ENCODE results near the gene TOM1L2. TPM values are rescaled to one million over a fixed set of nuclear protein-coding genes. Genes with fewer than 3 reads are reported as not detected.
A peak's percentile ranks its signal among the peaks of the same experiment; 100 is the strongest.

TOM1L2 gene
- total RNA-seq, 2 experiments from 2014 or later: 22.1 to 25.0 TPM

DNA sequence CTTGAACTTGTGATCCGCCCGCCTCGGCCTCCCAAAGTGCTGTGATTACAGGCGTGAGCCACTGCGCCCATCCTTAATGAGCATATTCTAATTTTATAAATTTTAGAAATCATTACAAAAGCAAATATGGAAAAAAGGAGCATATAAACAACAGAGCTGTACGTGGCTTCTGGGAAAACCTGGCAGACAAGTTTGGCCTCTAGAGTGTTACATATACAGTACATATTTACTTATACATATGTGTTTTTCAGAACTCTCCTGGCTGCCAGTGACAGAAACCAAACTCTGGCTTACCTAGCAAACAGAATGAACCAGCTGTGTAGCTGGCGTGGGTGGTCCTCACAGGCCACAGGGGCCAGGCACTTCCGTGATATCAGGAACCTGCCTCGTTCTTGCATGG, 10.6 kb upstream of the TOM1L2 start:
- H3K27me3 Mint-ChIP-seq (ENCODE audit: low read depth): no peaks in the 10 kb centered on the region
- no peaks in the 10 kb centered on the region for H3K4me1 Mint-ChIP-seq (ENCODE audit: low read depth)
- ChIA-PET POLR2A (interaction anchor here (0.6 kb wide), 1 partner anchor 212 kb away, joined by 3 read pairs; no protein-coding TSS in a partner anchor), CTCF (interaction anchor here (1.0 kb wide), 1 partner anchor 99 kb away, joined by 3 read pairs; no protein-coding TSS in a partner anchor)
- no peak overlapping the region for H3K27ac Mint-ChIP-seq
- H3K4me3 Mint-ChIP-seq: no peak overlapping the region
- H3K36me3 Mint-ChIP-seq (ENCODE audit: low read depth): no peaks in the 10 kb centered on the region
- ATAC-seq (no peak), DNase-seq (no peak)
- no peaks in the 10 kb centered on the region for H3K9me3 Mint-ChIP-seq (ENCODE audit: insufficient read depth)

DNA sequence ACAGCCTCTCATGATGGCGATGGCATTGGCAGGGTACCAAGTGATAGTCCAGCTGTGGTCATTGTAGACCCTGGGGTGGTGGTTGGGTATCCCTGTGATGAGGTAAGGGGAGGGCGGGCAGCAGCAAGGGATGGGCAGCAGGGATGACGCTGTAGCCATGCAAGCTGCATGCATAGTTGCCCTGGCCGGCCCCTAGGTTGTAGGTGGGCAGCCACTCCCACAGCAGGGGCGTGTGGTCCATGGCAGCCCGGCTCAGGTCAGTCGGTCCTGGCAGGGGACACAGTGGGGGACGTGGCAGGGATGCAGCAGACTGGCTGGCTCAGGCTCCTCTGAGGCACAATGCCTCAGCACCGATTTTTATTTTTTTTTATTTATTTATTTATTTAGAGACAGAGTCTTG, 9.1 kb upstream of the TOM1L2 start:
- Mint-ChIP-seq H3K27me3 (ENCODE audit: low read depth) (no peaks in the 10 kb centered on the region), H3K9me3 (ENCODE audit: insufficient read depth) (no peaks in the 10 kb centered on the region), H3K4me3 (no peak overlapping the region), H3K4me1 (ENCODE audit: low read depth) (no peaks in the 10 kb centered on the region), H3K27ac (no peak overlapping the region), H3K36me3 (ENCODE audit: low read depth) (no peaks in the 10 kb centered on the region)
- ATAC-seq: no peak
- POLR2A ChIA-PET: no interaction called here
- CTCF ChIA-PET: no interaction called here
- DNase-seq: no peak

GRCh38 chr17:17979778-17980177, 7.6 kb upstream of the TOM1L2 start:
- H3K4me1 Mint-ChIP-seq (ENCODE audit: low read depth): no peaks in the 10 kb centered on the region
- POLR2A ChIA-PET: interaction anchor here (0.6 kb wide), 1 partner anchor 49 kb away, joined by 3 read pairs; no protein-coding TSS in a partner anchor
- H3K36me3 Mint-ChIP-seq (ENCODE audit: low read depth): no peaks in the 10 kb centered on the region
- no peak for ATAC-seq
- H3K4me3 Mint-ChIP-seq: no peak overlapping the region
- DNase-seq: no peak
- H3K9me3 Mint-ChIP-seq (ENCODE audit: insufficient read depth): no peaks in the 10 kb centered on the region
- CTCF ChIA-PET: interaction anchor here (1.1 kb wide), 1 partner anchor 167 kb away, joined by 3 read pairs; no protein-coding TSS in a partner anchor
- H3K27ac Mint-ChIP-seq: no peak overlapping the region
- no peaks in the 10 kb centered on the region for H3K27me3 Mint-ChIP-seq (ENCODE audit: low read depth)

DNA sequence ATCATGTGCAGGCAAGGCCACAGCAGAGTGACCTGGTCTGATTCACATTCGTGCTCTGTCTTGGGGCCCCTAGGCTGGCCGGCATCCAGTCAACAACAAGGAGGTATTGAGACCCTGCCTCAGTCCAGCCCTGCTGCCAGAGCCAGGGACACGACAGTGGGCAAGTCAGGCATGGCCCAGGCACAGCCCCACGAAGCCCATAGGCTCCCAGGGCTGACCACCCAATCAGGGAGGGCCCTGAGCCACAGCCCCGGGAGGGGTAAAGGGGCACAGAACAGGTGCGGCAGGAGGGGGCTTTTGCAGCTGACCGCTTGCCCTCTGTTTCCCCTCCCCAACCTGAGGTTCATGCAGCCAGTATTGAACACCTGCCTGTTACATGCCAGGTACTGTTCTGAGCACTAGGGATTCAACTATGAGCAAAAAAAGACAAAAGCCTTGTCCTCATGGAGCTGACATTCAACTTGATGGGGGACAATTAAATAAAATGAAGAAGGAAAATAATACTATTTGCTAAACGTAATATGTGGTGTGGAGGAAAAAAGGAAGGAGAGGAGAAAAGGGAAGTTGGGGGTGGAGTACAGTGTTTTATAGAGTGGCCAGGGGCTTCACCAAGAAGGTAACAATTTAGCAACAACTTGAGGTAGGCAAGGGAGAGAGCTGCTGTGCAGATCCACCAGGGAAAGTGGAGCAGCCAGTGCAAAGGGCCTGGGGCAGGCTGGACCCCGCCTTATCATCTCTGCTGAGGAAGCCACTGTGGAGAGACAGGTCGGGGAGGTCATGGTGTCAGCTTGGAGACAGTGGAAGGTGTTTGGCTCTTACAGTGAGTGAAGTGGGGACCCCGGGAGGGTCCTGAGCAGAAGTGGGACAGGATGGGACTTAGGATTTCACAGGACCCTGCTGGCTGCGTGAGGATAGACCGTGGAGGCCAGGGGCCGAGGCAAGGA, 6.6 kb upstream of the TOM1L2 start:
- H3K27ac Mint-ChIP-seq: peak overlapping the region; percentile 10
- no peak overlapping the region for H3K4me3 Mint-ChIP-seq
- peaks cover under 1% of the 10 kb centered on the region for H3K4me1 Mint-ChIP-seq (ENCODE audit: low read depth)
- POLR2A ChIA-PET: interaction anchor here (0.8 kb wide), 1 partner anchor 184 kb away, joined by 3 read pairs; no protein-coding TSS in a partner anchor
- DNase-seq: no peak
- CTCF ChIA-PET: no interaction called here
- no peaks in the 10 kb centered on the region for H3K9me3 Mint-ChIP-seq (ENCODE audit: insufficient read depth)
- H3K27me3 Mint-ChIP-seq (ENCODE audit: low read depth): no peaks in the 10 kb centered on the region
- ATAC-seq: no peak
- no peaks in the 10 kb centered on the region for H3K36me3 Mint-ChIP-seq (ENCODE audit: low read depth)

GRCh38 chr17:17976931-17977570, 4.9 kb upstream of the TOM1L2 start:
- H3K36me3 Mint-ChIP-seq (ENCODE audit: low read depth): no peaks in the 10 kb centered on the region
- H3K27ac Mint-ChIP-seq: no peak overlapping the region
- no peak for ATAC-seq
- H3K4me3 Mint-ChIP-seq: no peak overlapping the region
- no peaks in the 10 kb centered on the region for H3K9me3 Mint-ChIP-seq (ENCODE audit: insufficient read depth)
- ChIA-PET POLR2A (no interaction called here), CTCF (no interaction called here)
- no peak for DNase-seq
- no peaks in the 10 kb centered on the region for H3K27me3 Mint-ChIP-seq (ENCODE audit: low read depth)
- H3K4me1 Mint-ChIP-seq (ENCODE audit: low read depth): peaks cover 11% of the 10 kb centered on the region

DNA sequence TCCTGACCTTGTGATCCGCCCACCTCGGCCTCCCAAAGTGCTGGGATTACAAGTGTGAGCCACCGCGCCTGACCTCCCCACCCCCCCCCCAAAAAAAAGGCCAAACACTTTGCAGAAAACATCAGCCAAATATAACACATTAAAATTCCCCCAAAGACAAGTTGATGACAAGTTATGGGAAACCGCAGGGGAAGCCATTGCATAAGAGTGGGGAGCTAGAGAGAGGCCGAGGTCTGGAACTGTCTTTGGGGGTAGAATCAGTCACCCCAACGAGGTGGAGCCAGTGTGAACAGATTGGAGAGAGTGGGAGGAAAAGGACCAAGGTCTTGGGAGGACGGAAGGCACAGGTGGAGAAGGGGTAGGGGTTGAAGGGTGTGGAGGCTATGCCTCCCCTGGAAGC, 3.2 kb upstream of the TOM1L2 start:
- peaks cover 22% of the 10 kb centered on the region for H3K4me1 Mint-ChIP-seq (ENCODE audit: low read depth)
- ATAC-seq (no peak), DNase-seq (no peak)
- ChIA-PET CTCF (no interaction called here), POLR2A (no interaction called here)
- H3K36me3 Mint-ChIP-seq (ENCODE audit: low read depth): no peaks in the 10 kb centered on the region
- H3K27me3 Mint-ChIP-seq (ENCODE audit: low read depth): no peaks in the 10 kb centered on the region
- H3K27ac Mint-ChIP-seq: no peak overlapping the region
- no peak overlapping the region for H3K4me3 Mint-ChIP-seq
- H3K9me3 Mint-ChIP-seq (ENCODE audit: insufficient read depth): no peaks in the 10 kb centered on the region

DNA sequence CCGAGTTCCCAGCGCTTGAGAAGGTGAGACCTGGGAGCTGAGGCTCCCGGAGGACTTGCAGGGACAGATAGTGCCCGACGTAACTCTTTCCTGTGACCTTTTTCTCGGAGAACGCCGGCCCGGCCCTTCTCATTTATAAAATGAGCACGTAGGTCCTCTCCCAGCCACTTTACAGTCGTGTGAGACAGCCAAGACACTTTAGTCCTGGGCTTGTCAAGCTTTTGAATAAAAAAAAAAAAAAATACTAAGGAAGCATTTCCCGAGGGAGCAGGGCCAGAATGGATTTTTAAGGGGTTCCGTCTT, 703 bp upstream of the TOM1L2 start:
- Mint-ChIP-seq H3K4me1 (ENCODE audit: low read depth) (peaks cover 27% of the 10 kb centered on the region), H3K9me3 (ENCODE audit: insufficient read depth) (no peaks in the 10 kb centered on the region), H3K27me3 (ENCODE audit: low read depth) (no peaks in the 10 kb centered on the region), H3K4me3 (peak overlapping the region; percentile 90), H3K27ac (peak overlapping the region; percentile 88), H3K36me3 (ENCODE audit: low read depth) (no peaks in the 10 kb centered on the region)
- DNase-seq (no peak), ATAC-seq (no peak)
- ChIA-PET POLR2A (interaction anchor here (0.9 to 1.8 kb wide), 4 partner anchors 15 to 209 kb away, joined by 4 to 7 read pairs (median 4); partner anchors contain the start of gene SREBF1), CTCF (interaction anchor here (0.9 to 3.3 kb wide), 7 partner anchors 12 to 279 kb away, joined by 3 to 14 read pairs (median 4); no protein-coding TSS in a partner anchor)

DNA sequence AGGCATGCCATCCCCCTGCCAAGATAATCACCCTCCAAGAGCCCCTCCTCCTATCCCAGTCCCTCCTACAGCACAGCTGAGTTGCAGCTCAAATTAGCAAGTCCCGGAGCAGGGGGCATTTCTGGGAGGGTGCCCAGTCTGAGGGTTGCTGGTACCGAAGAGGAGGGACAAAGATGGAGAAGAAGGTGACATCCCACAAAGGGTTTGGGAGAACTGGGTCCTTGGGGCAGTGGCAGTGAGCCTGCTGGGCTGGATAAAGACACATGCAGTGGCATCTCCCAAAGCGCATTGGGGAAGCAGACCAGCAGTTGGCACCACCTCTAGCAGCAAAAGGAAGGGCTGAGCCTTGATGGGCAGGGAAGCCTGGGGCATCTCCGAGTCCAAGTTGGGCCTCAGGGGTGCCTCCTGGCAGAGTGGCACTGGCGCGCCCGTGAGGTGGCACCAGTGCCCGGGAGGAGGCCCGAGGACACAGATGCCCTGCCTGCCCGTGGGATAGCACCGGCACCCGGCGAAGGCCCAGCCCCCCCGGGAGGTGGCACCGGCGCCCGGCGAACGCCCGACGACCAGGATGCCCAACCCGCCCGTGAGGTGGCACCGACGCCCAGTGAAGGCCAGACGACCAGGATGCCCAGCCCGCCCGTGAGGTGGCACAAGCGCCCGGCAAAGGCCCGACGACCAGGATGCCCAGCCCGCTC, 622 bp downstream of the TOM1L2 start:
- ChIA-PET POLR2A (interaction anchor here (1.2 kb wide), 2 partner anchors 12 to 13 kb away, joined by 3 to 7 read pairs; no protein-coding TSS in a partner anchor), CTCF (interaction anchor here (0.9 to 3.3 kb wide), 6 partner anchors 12 to 117 kb away, joined by 3 to 14 read pairs (median 5); no protein-coding TSS in a partner anchor)
- no peaks in the 10 kb centered on the region for H3K36me3 Mint-ChIP-seq (ENCODE audit: low read depth)
- ATAC-seq: no peak
- no peaks in the 10 kb centered on the region for H3K27me3 Mint-ChIP-seq (ENCODE audit: low read depth)
- peaks cover 30% of the 10 kb centered on the region for H3K4me1 Mint-ChIP-seq (ENCODE audit: low read depth)
- peak; percentile 35 for DNase-seq
- peak overlapping the region; percentile 23 for H3K27ac Mint-ChIP-seq
- no peaks in the 10 kb centered on the region for H3K9me3 Mint-ChIP-seq (ENCODE audit: insufficient read depth)
- H3K4me3 Mint-ChIP-seq: peak overlapping the region; percentile 76

DNA sequence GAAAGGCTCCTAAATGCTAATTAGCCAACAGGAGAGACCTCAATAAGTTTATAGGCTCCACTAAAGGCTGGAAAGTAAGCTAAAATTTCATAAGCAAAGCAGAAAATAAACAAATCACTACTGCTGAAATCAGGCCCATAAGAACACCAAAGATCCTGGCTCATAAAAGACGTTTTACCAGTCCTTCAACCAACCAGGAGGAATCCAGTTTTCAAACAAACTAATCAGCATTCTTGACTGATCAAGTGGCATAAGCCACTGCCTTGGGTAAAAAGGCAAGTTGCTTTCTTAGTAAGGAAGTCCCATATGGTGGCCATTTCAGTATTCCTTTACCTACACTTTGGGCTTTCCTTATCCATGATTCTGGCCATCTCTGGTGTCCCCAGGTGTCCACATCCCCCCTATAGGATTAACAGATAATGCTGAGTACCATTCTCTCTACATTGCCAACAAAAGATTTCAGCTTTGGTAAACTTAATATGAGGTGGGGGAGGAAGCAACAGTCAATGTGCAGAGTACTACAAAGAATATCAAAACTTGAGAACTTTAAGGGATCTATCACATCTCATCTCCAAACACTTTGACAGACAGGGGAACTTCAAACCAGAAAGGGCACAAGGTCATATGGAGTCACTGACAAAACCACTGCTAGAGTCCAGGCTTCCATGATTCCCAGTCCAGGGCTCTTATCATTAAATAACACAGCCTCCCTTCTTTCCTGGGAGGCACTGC, 1.3 kb downstream of the TOM1L2 start:
- Mint-ChIP-seq H3K9me3 (ENCODE audit: insufficient read depth) (no peaks in the 10 kb centered on the region), H3K27ac (peak overlapping the region; percentile 23), H3K4me1 (ENCODE audit: low read depth) (peaks cover 35% of the 10 kb centered on the region), H3K27me3 (ENCODE audit: low read depth) (no peaks in the 10 kb centered on the region), H3K4me3 (peak overlapping the region; percentile 76), H3K36me3 (ENCODE audit: low read depth) (no peaks in the 10 kb centered on the region)
- POLR2A ChIA-PET: interaction anchor here (1.2 kb wide), 1 partner anchor 11 kb away, joined by 3 read pairs; no protein-coding TSS in a partner anchor
- ATAC-seq (no peak), DNase-seq (no peak)
- CTCF ChIA-PET: interaction anchor here (1.3 kb wide), 1 partner anchor 63 kb away, joined by 4 read pairs; no protein-coding TSS in a partner anchor

DNA sequence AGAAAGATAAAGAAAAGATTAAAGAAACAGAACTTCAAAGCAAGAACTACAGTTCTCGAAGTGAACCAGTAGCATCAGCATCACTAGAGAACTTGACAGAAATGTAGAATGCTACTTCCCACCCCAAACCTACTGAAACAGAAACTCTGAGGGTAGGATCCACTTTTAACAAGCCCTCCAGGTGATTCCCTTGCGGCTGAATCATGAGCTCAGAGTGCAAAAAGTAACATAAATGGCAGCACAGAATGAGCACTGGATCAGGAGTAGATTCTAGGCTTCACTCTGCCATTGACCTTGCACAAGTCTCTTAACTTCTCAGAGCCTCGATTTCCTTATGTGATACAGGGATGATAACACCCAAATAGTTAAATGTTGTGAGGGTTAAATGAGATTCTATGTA, 5.8 kb downstream of the TOM1L2 start:
- peaks cover 6% of the 10 kb centered on the region for H3K36me3 Mint-ChIP-seq (ENCODE audit: low read depth)
- ATAC-seq (no peak), DNase-seq (no peak)
- CTCF ChIA-PET: interaction anchor here (1.0 to 1.3 kb wide), 2 partner anchors 8 to 51 kb away, joined by 3 read pairs; no protein-coding TSS in a partner anchor
- POLR2A ChIA-PET: interaction anchor here (1.7 kb wide), 1 partner anchor 8 kb away, joined by 6 read pairs; no protein-coding TSS in a partner anchor
- H3K9me3 Mint-ChIP-seq (ENCODE audit: insufficient read depth): no peaks in the 10 kb centered on the region
- H3K4me3 Mint-ChIP-seq: no peak overlapping the region
- H3K27me3 Mint-ChIP-seq (ENCODE audit: low read depth): no peaks in the 10 kb centered on the region
- no peak overlapping the region for H3K27ac Mint-ChIP-seq
- H3K4me1 Mint-ChIP-seq (ENCODE audit: low read depth): peaks cover 42% of the 10 kb centered on the region

DNA sequence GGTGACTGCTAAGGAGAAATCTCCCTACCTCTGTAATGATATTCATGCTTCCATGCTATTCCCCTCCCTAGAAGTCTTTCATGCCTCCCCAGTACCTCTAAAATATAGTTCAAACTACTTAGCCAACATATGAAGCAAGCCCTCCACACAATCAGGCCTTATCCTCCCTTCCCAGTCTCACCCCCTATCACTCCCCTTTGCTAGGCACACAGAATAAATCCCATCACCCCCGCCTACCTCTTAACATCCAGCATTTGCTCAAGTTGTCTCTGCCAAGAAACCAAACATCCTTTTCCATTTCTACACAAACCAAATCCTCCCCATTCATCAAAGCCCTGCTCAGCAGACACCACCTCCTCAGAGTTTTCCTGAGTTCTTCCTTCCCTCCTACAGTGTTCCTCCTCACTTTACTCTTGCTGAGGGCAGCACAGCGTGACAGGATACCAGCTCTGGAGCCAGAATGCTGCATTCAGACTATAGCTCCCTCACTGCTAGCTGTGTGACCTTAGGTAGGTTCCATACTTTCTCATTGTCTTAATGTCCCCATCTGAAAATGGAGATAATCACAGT, 7.0 kb downstream of the TOM1L2 start:
- no peak overlapping the region for H3K27ac Mint-ChIP-seq
- peaks cover 42% of the 10 kb centered on the region for H3K4me1 Mint-ChIP-seq (ENCODE audit: low read depth)
- no peaks in the 10 kb centered on the region for H3K27me3 Mint-ChIP-seq (ENCODE audit: low read depth)
- H3K4me3 Mint-ChIP-seq: no peak overlapping the region
- CTCF ChIA-PET: no interaction called here
- ATAC-seq: no peak
- H3K36me3 Mint-ChIP-seq (ENCODE audit: low read depth): peaks cover 6% of the 10 kb centered on the region
- POLR2A ChIA-PET: no interaction called here
- no peaks in the 10 kb centered on the region for H3K9me3 Mint-ChIP-seq (ENCODE audit: insufficient read depth)
- no peak for DNase-seq

Measured in activated CD8-positive, alpha-beta T cell treated with anti-CD3 and anti-CD28 coated beads, Interleukin-2, amount 10 ng/mL, durations not matched to agents 7 days and 5 days (primary cell).